Neural progenitor cell (in vitro differentiated cells): ENCODE results near the gene GPC4. TPM values are rescaled to one million over a fixed set of nuclear protein-coding genes. Genes with fewer than 3 reads are reported as not detected.

ENCODE experiments used
- DNase-seq: peaks from one replicate; pipeline ENCODE4 v3.0.0-alpha.2; 2016; ENCODE audit warnings: low spot score
- H2AFZ ChIP-seq: fragments of 200-600 bp; sonication (generic); replicated peaks from 2 replicates; pipeline ENCODE4 v1.6.1; 2016; ENCODE audit warnings: antibody characterized with exemption
- H3F3A ChIP-seq: fragments of 200-600 bp; sonication (generic); 2 replicates; pipeline ENCODE4 v1.6.1; 2016; ENCODE audit warnings: antibody characterized with exemption, low read depth
- H3K27ac ChIP-seq: fragments of 200-600 bp; sonication (generic); 2 replicates; pipeline ENCODE4 v1.5.1; 2016; ENCODE audit warnings: mild to moderate bottlenecking
- H3K27me3 ChIP-seq: fragments of 200-600 bp; sonication (generic); 2 replicates; pipeline ENCODE4 v1.6.1; 2016; ENCODE audit warnings: mild to moderate bottlenecking, moderate library complexity
- H3K36me3 ChIP-seq: fragments of 200-600 bp; sonication (generic); 2 replicates; pipeline ENCODE4 v1.5.1; 2016
- H3K4me1 ChIP-seq: fragments of 200-600 bp; sonication (generic); 2 replicates; pipeline ENCODE4 v1.6.1; 2016; ENCODE audit warnings: mixed run types
- H3K4me2 ChIP-seq: fragments of 200-600 bp; sonication (generic); 2 replicates; pipeline ENCODE4 v1.6.1; 2016
- H3K4me3 ChIP-seq: fragments of 200-600 bp; sonication (generic); 2 replicates; pipeline ENCODE4 v1.5.1; 2016
- H3K79me2 ChIP-seq: fragments of 200-600 bp; sonication (generic); 2 replicates; pipeline ENCODE4 v1.6.1; 2016; ENCODE audit warnings: low read depth
- H3K9ac ChIP-seq: fragments of 200-600 bp; sonication (generic); 2 replicates; pipeline ENCODE4 v1.6.1; 2016
- H3K9me3 ChIP-seq: fragments of 200-600 bp; sonication (generic); 2 replicates; pipeline ENCODE4 v1.5.1; 2016; ENCODE audit warnings: low read depth
- H4K20me1 ChIP-seq: fragments of 200-600 bp; sonication (generic); 2 replicates; pipeline ENCODE4 v1.6.1; 2016; ENCODE audit warnings: low read depth
- H3K27ac Mint-ChIP-seq: 3 replicates; pipeline ENCODE4 v1.8.0; 2021; ENCODE audit warnings: mixed read lengths
- H3K27me3 Mint-ChIP-seq: 2 replicates; pipeline ENCODE4 v1.8.0; 2022; ENCODE audit warnings: low read depth, mild to moderate bottlenecking, inconsistent platforms, moderate library complexity, mixed read lengths; ENCODE audit not compliant: insufficient read depth
- H3K36me3 Mint-ChIP-seq: 3 replicates; pipeline ENCODE4 v1.8.0; 2021; ENCODE audit warnings: mixed read lengths
- H3K4me1 Mint-ChIP-seq: 3 replicates; pipeline ENCODE4 v1.8.0; 2021; ENCODE audit warnings: mixed read lengths
- H3K4me3 Mint-ChIP-seq: 3 replicates; pipeline ENCODE4 v1.8.0; 2021; ENCODE audit warnings: mild to moderate bottlenecking, moderate library complexity, mixed read lengths
- H3K9me3 Mint-ChIP-seq: 3 replicates; pipeline ENCODE4 v1.8.0; 2020; ENCODE audit warnings: mixed read lengths
- EZH2 ChIP-seq: fragments of 200-600 bp; sonication (generic); IDR thresholded peaks from 2 replicates; pipeline ENCODE4 v1.6.1; 2017; ENCODE audit warnings: antibody characterized with exemption, mild to moderate bottlenecking, moderate library complexity
- EZH2phosphoT487 ChIP-seq: fragments of 200-600 bp; sonication (generic); IDR thresholded peaks from 2 replicates; pipeline ENCODE4 v1.6.1; 2017; ENCODE audit warnings: antibody characterized with exemption
- total RNA-seq: library from RNA; depleted of rRNA; stranded (reverse); fragments of >200 nt; gene quantifications from 2 replicates; pipeline ENCODE4 v1.2.3, GENCODE V29; 2015; ENCODE audit warnings: low replicate concordance
- TF ChIP-seq, protein P1 (sequence below): fragments of 200-600 bp; sonication (generic); IDR thresholded peaks from 2 replicates; pipeline ENCODE4 v1.5.1; 2017; ENCODE audit warnings: antibody characterized with exemption, mild to moderate bottlenecking

Gene GPC4
- total RNA-seq, 1 donor from 2014 or later: 23.6 TPM

- Histone ChIP-seq H3K9ac (no peak overlapping the region), H3K4me3 (no peak overlapping the region), H2AFZ (no peak overlapping the region), H3K4me1 (peaks cover 21% of the 10 kb centered on the region), H3K4me2 (no peak overlapping the region), H4K20me1 (peaks cover 36% of the 10 kb centered on the region), H3K27ac (no peak overlapping the region), H3K79me2 (peaks cover 93% of the 10 kb centered on the region), H3F3A (peaks cover 8% of the 10 kb centered on the region), H3K9me3 (no peaks in the 10 kb centered on the region), H3K36me3 (no peaks in the 10 kb centered on the region), H3K27me3 (no peaks in the 10 kb centered on the region)
- Mint-ChIP-seq H3K4me3 (no peak overlapping the region), H3K4me1 (peaks cover 46% of the 10 kb centered on the region), H3K27ac (no peak overlapping the region), H3K9me3 (no peaks in the 10 kb centered on the region), H3K27me3 (peaks cover 9% of the 10 kb centered on the region), H3K36me3 (peaks cover 21% of the 10 kb centered on the region)
- TF ChIP-seq, protein P1, sequence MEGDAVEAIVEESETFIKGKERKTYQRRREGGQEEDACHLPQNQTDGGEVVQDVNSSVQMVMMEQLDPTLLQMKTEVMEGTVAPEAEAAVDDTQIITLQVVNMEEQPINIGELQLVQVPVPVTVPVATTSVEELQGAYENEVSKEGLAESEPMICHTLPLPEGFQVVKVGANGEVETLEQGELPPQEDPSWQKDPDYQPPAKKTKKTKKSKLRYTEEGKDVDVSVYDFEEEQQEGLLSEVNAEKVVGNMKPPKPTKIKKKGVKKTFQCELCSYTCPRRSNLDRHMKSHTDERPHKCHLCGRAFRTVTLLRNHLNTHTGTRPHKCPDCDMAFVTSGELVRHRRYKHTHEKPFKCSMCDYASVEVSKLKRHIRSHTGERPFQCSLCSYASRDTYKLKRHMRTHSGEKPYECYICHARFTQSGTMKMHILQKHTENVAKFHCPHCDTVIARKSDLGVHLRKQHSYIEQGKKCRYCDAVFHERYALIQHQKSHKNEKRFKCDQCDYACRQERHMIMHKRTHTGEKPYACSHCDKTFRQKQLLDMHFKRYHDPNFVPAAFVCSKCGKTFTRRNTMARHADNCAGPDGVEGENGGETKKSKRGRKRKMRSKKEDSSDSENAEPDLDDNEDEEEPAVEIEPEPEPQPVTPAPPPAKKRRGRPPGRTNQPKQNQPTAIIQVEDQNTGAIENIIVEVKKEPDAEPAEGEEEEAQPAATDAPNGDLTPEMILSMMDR: no peak
- TF ChIP-seq EZH2phosphoT487 (no peak), EZH2 (no peak)
- no peak for DNase-seq
Measured at GRCh38 chrX:133410550-133410949, 4.7 kb downstream of the GPC4 start.

DNA sequence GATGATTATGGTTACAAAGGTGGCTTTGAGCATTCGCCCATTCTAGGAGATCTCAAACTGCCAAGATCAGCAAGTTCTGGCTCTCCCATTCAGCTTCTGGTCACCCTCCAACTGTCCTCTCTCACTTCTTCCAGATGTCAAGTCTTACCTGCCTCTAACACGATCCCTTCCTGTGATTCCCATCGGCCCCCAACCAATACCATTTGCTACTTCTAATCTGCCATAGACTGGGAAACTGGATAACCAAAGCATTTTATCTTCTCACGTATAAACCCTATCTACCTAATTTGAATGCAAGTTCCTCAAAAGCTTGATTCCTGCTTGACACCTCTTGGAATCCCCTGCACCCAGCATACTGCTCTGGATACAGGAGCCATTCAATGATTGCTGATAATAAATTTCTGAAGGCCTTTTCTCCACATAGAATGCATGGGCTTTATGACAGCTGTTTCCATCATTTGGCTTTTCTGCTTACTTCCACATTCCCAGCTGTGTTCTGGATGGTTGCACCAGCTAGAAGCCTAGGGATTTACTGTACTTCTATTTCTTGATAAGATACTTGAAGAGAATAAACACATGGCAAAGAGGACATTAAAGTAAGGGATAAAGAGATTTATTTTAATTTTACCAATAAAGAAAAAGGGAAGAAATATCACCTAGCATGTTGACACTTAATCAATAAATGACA is 9.6 kb downstream of the GPC4 start:
- Mint-ChIP-seq H3K4me1 (peaks cover 40% of the 10 kb centered on the region), H3K27ac (no peak overlapping the region), H3K9me3 (no peaks in the 10 kb centered on the region), H3K36me3 (peaks cover 21% of the 10 kb centered on the region), H3K4me3 (no peak overlapping the region), H3K27me3 (no peaks in the 10 kb centered on the region)
- no peak overlapping the region for H3K9ac ChIP-seq
- H3K4me3 ChIP-seq: no peak overlapping the region
- peaks cover 3% of the 10 kb centered on the region for H3F3A ChIP-seq
- H2AFZ ChIP-seq: no peak overlapping the region
- peaks cover 12% of the 10 kb centered on the region for H4K20me1 ChIP-seq
- H3K9me3 ChIP-seq: no peaks in the 10 kb centered on the region
- no peaks in the 10 kb centered on the region for H3K27me3 ChIP-seq
- H3K79me2 ChIP-seq: peaks cover 88% of the 10 kb centered on the region
- peaks cover 14% of the 10 kb centered on the region for H3K4me1 ChIP-seq
- H3K4me2 ChIP-seq: no peak overlapping the region
- TF ChIP-seq EZH2 (no peak), EZH2phosphoT487 (no peak)
- TF ChIP-seq, protein P1: no peak
- H3K27ac ChIP-seq: no peak overlapping the region
- no peak for DNase-seq
- H3K36me3 ChIP-seq: no peaks in the 10 kb centered on the region

GRCh38 chrX:133403984-133404383 is 11.3 kb downstream of the GPC4 start:
- Mint-ChIP-seq H3K4me1 (peaks cover 36% of the 10 kb centered on the region), H3K27me3 (no peaks in the 10 kb centered on the region), H3K4me3 (no peak overlapping the region), H3K36me3 (peaks cover 19% of the 10 kb centered on the region), H3K27ac (no peak overlapping the region), H3K9me3 (no peaks in the 10 kb centered on the region)
- Histone ChIP-seq H2AFZ (no peak overlapping the region), H3K9ac (no peak overlapping the region), H3K27me3 (no peaks in the 10 kb centered on the region), H3K27ac (no peak overlapping the region), H3K9me3 (no peaks in the 10 kb centered on the region), H3K36me3 (no peaks in the 10 kb centered on the region), H3K4me1 (peaks cover 14% of the 10 kb centered on the region), H3K4me3 (no peak overlapping the region), H3K79me2 (peaks cover 89% of the 10 kb centered on the region), H3K4me2 (no peak overlapping the region), H4K20me1 (peaks cover 3% of the 10 kb centered on the region), H3F3A (peaks cover 3% of the 10 kb centered on the region)
- TF ChIP-seq, protein P1: no peak
- TF ChIP-seq EZH2phosphoT487 (no peak), EZH2 (no peak)
- no peak for DNase-seq
